Right hindlimb (tissue), 1 donor: Measurements from ENCODE around the gene ZC3H8.
"Not testable (repeated sequence)": the region's sequence is repeated elsewhere in the genome, so short reads cannot be mapped to it uniquely, and the experiment has no call there.

Experiments
- DNase-seq: peaks from one replicate; pipeline ENCODE4 v3.0.0-alpha.2; 2018

ZC3H8 gene

DNA sequence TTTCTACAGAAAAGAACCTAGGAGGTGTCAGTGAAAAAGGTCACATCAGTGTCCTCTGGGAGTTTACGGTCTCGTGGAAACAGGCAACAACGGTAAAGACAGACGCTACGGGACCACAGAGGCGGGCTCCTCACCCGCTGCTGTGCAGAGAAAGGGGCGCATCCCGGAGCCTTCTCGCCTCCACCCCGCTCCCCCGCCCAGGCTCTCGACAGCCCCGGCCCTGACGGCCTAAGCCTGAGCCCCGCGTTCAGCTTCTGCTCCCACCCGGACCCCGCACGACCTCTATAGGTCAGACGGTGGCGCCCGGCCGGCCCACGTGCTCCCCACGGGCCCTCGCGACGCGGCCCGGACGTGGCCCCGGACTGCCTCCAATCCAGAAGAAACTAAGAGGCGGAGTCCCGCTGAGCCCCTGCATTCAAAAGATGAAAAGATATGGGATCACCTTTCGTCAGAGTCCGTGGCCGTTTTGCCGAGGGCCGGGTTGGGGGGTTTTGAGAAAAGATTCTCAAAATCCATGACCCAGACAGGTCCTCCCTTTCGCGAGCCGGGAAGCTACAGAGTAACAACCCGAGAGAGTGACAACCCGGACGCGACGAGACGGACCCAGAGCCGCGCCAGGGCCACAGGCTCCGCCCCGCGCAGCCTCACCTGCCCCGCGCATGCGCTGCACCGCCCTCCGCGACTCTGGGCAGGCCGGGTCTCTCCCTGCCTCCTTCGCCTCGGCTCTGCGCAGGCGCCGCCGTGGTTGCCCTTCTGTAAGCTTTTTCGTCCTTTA is at the start of gene ZC3H8:
ZC3H8 (minus strand) TSS at position 577 of the 775 bp plus-strand sequence; CDS start at position 516, 61 bp downstream.
- peak; percentile 96 for DNase-seq

DNA sequence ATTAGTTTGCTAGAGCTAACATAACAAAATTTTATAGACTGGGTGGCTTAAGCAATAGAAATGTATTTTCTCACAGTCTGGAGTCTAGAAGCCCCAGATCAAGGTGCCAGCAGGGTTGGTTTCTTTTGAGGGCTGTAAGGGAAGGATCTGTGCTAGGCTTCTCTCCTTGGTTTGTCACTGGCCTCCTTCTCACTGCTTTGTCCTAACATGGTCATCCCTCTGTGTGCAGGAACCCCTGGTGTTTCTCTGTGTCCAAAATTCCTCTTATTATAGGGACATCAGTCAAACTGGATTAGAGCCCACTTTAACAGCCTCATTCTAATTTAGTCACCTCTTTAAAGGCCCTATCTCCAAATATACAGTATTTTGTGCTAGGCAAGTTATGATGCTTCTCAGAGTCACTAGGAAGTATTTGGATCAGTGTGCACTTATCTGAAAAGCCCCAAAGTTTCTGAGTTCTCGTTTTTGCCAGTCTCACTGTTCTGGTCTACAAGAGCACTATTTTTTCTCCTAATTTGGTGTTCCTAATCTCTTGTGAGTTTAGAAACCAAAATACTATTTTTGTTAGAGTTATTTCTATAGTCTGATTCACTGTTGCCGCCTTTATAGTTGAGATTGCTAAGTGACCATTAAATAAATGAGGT is 49.6 kb upstream of the ZC3H8 start:
- DNase-seq = no peak

- DNase-seq = no peak
These were observed 47.1 kb upstream of the ZC3H8 start for GRCh38 chr2:112301973-112302372.

DNA sequence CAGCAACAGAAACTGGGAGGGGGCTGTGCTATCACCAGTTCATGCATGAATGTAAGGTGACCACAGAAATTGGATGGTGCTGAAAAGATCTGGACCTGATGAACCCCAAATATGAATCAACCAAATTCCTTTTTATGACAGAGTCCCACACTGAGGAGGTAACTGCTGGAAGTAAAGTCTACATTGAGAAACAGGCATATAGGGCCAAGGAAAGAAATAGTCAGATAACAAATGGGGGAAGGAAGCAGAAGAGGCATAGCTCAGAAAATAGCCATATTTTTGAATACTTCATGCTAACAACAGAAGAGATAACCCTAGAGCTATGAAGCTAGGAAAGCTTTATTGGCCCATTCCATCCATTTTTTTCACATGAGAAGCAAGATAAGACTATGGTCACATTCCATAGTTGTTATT is 46.3 kb upstream of the ZC3H8 start:
- no peak for DNase-seq

DNA sequence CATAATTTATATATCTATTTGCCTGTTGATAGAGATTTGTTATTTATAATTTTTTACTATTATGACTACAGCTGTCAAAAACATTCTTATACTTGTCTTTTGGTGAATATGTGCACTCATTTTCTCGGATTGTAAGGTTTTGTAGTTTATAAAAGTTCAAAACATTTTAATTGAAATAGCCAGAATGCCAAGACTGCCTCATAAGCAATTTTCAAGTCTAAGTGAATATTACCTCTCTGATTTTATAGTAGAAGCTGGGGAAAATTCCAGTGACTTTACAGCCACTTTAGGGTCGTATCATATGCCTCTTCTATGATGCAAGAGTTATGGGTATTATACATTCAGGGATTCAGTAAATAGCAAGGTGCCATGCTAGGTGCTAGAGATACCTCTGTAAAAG is 41.6 kb upstream of the ZC3H8 start:
- DNase-seq = no peak

DNA sequence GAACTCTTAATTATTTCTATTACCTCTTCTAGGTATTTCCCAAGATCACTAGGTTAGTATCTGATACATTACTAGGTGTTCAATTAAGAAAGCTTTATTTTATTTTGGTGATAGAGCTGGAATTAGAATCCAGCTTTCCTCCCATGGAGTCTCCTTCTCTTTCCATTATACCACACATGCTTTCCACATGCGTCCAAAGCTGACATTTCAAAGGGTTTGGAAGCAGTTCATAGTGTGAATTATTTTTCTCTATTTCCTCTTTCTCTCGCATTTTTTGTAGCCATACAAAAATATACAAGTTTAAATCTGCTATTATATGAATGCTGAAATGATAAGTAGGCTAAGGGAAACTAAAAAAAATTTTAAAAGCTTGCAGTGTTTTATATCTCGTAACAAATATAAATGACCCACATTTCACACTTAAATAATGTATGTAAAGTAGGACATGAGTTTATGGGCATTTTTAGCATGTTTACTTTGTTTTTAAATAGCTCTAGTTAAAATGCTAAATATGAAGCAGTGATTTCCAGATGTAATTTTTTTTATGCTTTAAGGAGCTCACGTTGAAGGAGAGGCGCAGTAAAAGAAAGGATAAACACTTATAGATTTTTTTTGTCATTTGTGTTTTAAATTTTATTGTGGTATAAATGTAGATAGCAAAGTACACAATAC is 40.7 kb upstream of the ZC3H8 start:
- DNase-seq = no peak

DNA sequence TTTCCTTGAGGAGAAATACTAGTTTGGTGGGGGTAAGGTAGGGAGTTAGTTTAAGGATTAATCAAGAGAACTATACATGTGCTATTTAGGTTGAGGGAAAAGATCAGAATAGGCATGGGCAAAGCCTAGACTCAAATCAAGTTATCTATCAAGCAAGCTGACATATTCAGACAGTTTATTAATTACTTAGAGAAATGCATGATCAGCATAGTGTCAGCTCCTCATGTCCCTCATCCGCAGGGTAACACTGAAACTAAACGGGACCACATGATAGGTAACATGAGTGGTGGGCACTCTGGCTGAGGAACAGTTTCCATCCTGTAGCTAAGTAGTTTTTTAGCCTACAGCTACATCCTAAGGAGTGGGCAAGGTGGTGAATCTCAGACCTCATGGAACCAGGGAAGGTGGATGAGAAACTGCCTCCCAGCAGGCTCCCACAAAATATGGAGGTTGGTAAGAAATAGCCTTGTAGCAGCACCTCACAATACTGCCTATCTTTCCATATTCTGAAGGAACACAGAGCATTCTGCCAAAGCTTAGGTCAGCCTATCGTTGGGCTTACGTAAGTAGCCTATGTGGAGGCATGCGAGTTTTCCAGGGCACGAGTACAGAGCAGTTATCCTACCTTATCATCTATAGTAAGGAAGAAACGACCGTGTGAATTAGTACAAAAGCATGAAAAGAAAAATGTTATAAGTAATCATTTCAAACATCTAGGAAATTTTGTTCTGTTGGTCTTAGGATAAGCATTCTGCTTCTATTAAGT is 39.0 kb upstream of the ZC3H8 start:
- DNase-seq = no peak

- DNase-seq = no peak
These were observed 35.8 kb upstream of the ZC3H8 start for GRCh38 chr2:112290648-112291047.

GRCh38 chr2:112290088-112290487 is 35.2 kb upstream of the ZC3H8 start:
- no peak for DNase-seq

GRCh38 chr2:112283535-112283934 is 28.7 kb upstream of the ZC3H8 start:
- DNase-seq = not testable (repeated sequence)

DNA sequence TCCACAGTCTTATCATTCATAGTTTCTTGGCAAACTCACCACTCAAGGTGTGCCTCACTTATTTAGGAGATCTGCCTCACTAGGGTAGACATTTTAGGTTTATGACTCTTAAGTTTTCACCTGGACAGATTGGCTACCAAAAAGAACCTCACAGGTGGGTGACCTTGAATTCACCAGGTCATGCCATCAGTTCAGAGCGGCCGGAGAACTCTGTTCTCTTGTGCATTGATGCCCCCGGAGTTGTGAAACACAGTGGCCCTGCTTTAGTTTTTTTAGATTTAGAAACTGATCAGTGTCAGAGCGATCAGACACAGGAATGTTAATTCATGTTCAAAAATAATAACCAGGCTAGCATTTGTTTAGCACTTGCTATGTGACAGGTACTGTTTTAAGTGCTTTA is 27.2 kb upstream of the ZC3H8 start:
- DNase-seq = not testable (repeated sequence)

DNA sequence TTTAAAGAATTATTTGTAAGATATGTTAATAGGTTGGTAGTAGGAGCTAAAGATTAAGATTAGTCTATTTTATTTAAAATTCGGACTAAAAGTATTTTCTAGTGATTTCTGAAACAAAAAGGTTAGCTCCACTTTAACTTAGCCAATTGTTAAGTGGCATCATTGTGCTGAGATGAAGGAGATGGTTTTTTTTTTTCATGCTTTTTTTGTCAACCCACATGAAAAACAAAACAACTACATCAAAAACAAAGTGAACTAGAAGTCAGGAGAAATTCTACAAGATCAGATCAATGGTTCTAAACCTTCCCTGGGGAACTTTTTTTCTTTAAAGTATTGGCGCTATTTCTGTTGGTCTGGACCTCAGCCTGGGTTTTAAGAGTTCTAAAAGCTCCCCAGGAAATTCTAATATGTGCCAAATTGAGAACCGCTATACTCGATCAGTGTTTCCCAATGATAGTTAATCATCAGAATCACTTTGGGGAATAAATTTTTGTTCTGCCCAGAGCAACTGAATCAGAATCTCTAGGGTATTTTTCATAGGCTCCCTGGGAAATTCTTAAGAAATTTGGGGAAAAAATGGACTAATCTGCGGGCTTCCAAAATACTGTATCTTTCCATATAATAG is 22.9 kb upstream of the ZC3H8 start:
- no peak for DNase-seq

DNA sequence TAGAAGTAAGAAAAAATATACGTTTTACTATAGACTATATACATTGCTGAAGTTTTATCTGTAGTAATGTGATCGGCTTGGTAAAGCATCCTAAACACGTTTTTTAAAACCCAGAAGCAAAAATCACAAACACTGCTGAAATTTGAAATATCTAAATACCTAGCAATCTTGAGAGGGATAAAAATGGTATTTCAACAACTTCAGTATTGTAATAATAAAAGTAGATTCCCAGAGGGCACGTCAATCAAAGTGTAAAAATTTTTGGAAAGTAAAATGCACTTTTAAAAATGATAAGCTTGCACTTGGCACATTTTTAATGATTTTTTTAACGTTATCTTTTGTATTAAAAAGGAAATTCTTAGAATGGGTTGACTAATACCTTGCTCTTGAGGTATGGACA is 22.1 kb upstream of the ZC3H8 start:
- no peak for DNase-seq

- DNase-seq = peak; percentile 94
These were observed 21.3 kb upstream of the ZC3H8 start for GRCh38 chr2:112275887-112276773.

- DNase-seq = peak; percentile 99
These were observed 20.6 kb upstream of the ZC3H8 start, which contains the start of gene ZC3H6 for GRCh38 chr2:112275311-112275886. ZC3H6 (plus strand) TSS chr2:112275597; CDS start chr2:112275995, 398 bp downstream.

GRCh38 chr2:112273349-112273748 is 18.5 kb upstream of the ZC3H8 start:
- no peak for DNase-seq

- no peak for DNase-seq
These were observed 17.8 kb upstream of the ZC3H8 start for GRCh38 chr2:112272669-112273068.

DNA sequence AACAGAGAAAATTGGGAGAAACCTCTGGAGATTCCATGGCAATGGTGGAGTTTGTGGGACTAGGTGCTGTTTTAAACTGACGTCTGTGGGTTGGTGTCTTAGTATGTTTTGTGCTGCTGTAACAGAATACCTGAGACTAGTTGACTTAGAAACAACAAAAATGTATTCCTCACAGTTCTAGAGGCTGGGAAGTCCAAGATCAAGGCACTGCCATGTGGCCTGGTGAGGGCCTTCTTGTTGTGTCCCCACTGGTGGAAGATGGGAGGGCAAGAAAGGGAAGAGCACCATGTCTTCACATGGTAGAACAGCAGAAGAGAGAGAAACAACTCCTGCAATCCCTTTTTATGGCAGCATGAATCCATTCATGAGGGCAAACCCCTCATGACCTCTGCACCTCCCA is 13.7 kb upstream of the ZC3H8 start:
- no peak for DNase-seq

DNA sequence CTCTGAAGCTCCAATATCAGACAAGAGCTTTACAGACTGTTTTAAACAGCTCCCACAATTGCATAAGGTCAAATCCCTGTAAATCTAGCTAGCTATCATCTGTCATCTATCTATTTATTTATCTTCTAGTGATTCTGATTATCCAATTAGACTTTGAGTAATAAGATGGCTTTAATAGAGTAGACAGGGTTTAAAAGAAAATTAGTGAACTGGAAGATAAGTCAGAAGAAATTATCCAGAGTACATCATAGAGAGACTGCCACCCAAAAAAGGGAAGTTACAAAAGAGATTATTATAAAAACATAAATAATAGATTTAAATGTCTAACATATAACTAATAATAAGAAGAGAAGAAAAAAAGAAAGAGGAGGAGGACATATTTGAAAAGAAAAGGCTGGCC is 8.0 kb upstream of the ZC3H8 start:
- DNase-seq = no peak

GRCh38 chr2:112260295-112260625 is 5.4 kb upstream of the ZC3H8 start:
- DNase-seq = no peak
